Common myeloid progenitor, CD34-positive (primary cell): ENCODE results near the gene COQ8A.

Experiments
- CTCF ChIA-PET: fragments of 350-600 bp; sonication (Branson Sonifier 250); formaldehyde crosslinking; loops from one replicate; lab custom pipeline; 2021; ENCODE audit warnings: antibody characterized with exemption; lab: Charles Lee
- POLR2A ChIA-PET: fragments of 350-600 bp; sonication (Branson Sonifier 250); formaldehyde crosslinking; loops from one replicate; lab custom pipeline; 2021; ENCODE audit warnings: antibody characterized with exemption; lab: Charles Lee
- DNase-seq, 3 donors: peaks; one replicate each; pipeline versions ENCODE4 v3.0.0 to v3.0.0-alpha.2; 2013
- H3K27ac ChIP-seq, 2 experiments: 1 replicate in 1 of 2; 2 replicates in 1 of 2; pipeline ENCODE4 v1.7.0; 2013; ENCODE audit warnings: inconsistent platforms in 2 of 2, low read length in 2 of 2, mild to moderate bottlenecking in 2 of 2, low read depth in 1 of 2, moderate library complexity in 1 of 2; ENCODE audit not compliant: severe bottlenecking in 2 of 2, insufficient read depth in 1 of 2, poor library complexity in 1 of 2
- H3K27me3 ChIP-seq, 5 experiments: replicated peaks in 2 of 5; 1 replicate in 3 of 5; 2 replicates in 2 of 5; pipeline versions ENCODE4 v1.6.1 to v1.7.0; 2013; ENCODE audit warnings: low read length in 4 of 5, mild to moderate bottlenecking in 2 of 5, moderate library complexity in 2 of 5, inconsistent platforms in 1 of 5; ENCODE audit not compliant: insufficient read depth in 5 of 5, control insufficient read depth in 4 of 5
- H3K36me3 ChIP-seq, 4 experiments: 1 replicate in 2 of 4; 2 replicates in 2 of 4; pipeline versions ENCODE4 v1.6.1 to v1.7.0; 2013; ENCODE audit warnings: low read length in 3 of 4, control low read depth in 1 of 4, mild to moderate bottlenecking in 1 of 4; ENCODE audit not compliant: control insufficient read depth in 4 of 4, insufficient read depth in 4 of 4
- H3K4me1 ChIP-seq, 4 experiments: 1 replicate in 3 of 4; 2 replicates in 1 of 4; pipeline versions ENCODE4 v1.6.1 to v1.7.1; 2013; ENCODE audit warnings: low read length in 3 of 4, mild to moderate bottlenecking in 3 of 4, control low read depth in 1 of 4, inconsistent platforms in 1 of 4, moderate library complexity in 1 of 4; ENCODE audit not compliant: control insufficient read depth in 4 of 4, insufficient read depth in 4 of 4; ENCODE audit errors: control extremely low read depth in 1 of 4
- H3K4me3 ChIP-seq, 7 experiments: 1 replicate in 4 of 7; 2 replicates in 3 of 7; pipeline versions ENCODE4 v1.5.1 to v1.7.0; 2013; ENCODE audit warnings: mild to moderate bottlenecking in 7 of 7, low read length in 6 of 7, moderate library complexity in 6 of 7, inconsistent platforms in 2 of 7, low read depth in 2 of 7, control low read depth in 1 of 7; ENCODE audit not compliant: insufficient read depth in 4 of 7, control insufficient read depth in 1 of 7; ENCODE audit errors: extremely low read depth in 1 of 7
- H3K9me3 ChIP-seq, 5 experiments: 1 replicate in 4 of 5; 2 replicates in 1 of 5; pipeline versions ENCODE4 v1.6.1 to v1.7.1; 2013; ENCODE audit warnings: low read length in 4 of 5, mild to moderate bottlenecking in 2 of 5, inconsistent platforms in 1 of 5, low read depth in 1 of 5, moderate library complexity in 1 of 5; ENCODE audit not compliant: control insufficient read depth in 4 of 5, insufficient read depth in 2 of 5; ENCODE audit errors: control extremely low read depth in 1 of 5
- WGBS: methylation state at CpG from one replicate; pipeline ENCODE4 v1.1.5; 2013; ENCODE audit not compliant: insufficient coverage; 5-methylcytosine and 5-hydroxymethylcytosine counted together

Gene COQ8A

GRCh38 chr1:226908419-226908818 lies 31.7 kb upstream of the COQ8A start:
- no peaks in the 10 kb centered on the region for H3K36me3 ChIP-seq
- CTCF ChIA-PET, result interaction anchor here (1.0 kb wide), 1 partner anchor 50 kb away, joined by 4 read pairs; no protein-coding TSS in a partner anchor

GRCh38 chr1:226908913-226909312 lies 31.2 kb upstream of the COQ8A start:
- Histone ChIP-seq H3K36me3 (no peaks in the 10 kb centered on the region), H3K27ac (no peak overlapping the region), H3K9me3 (no peaks in the 10 kb centered on the region), H3K4me1 (no peaks in the 10 kb centered on the region), H3K4me3 (no peak overlapping the region), H3K27me3 (no peaks in the 10 kb centered on the region)
- ChIA-PET CTCF (no interaction called here), POLR2A (no interaction called here)
- no CpG with 5 or more reads among the region's 1 CpG for WGBS
- DNase-seq, result no peak

More at GRCh38 chr1:226908419-226908818, 31.7 kb upstream of the COQ8A start:
- Histone ChIP-seq H3K27ac (no peak overlapping the region), H3K4me1 (no peaks in the 10 kb centered on the region), H3K27me3 (no peaks in the 10 kb centered on the region), H3K4me3 (no peak overlapping the region), H3K9me3 (no peaks in the 10 kb centered on the region)
- POLR2A ChIA-PET, result no interaction called here
- no peak for DNase-seq
- over 99% methylated on average over 9 of the region's 10 CpGs for WGBS

- peak; percentile 51 to 62 (median 55) for DNase-seq
Measured at GRCh38 chr1:226912587-226913176, 27.4 kb upstream of the COQ8A start.

GRCh38 chr1:226915672-226915995 lies 24.5 kb upstream of the COQ8A start:
- ChIA-PET POLR2A (no interaction called here), CTCF (no interaction called here)
- peaks cover 0 to 2% (median 0%) of the 10 kb centered on the region in 4 experiments for H3K4me1 ChIP-seq
- no peak overlapping the region for H3K4me3 ChIP-seq
- no peaks in the 10 kb centered on the region for H3K27me3 ChIP-seq
- no peak for DNase-seq
- H3K36me3 ChIP-seq, result no peaks in the 10 kb centered on the region
- no peaks in the 10 kb centered on the region for H3K9me3 ChIP-seq
- 93% methylated on average over 2 of the region's 3 CpGs for WGBS
- no peak overlapping the region for H3K27ac ChIP-seq

More at GRCh38 chr1:226912587-226913176, 27.4 kb upstream of the COQ8A start:
- ChIA-PET CTCF (interaction anchor here (0.7 to 1.8 kb wide), 18 partner anchors 10 to 524 kb away, joined by 3 to 8 read pairs (median 3); no protein-coding TSS in a partner anchor), POLR2A (no interaction called here)
- WGBS, result 52% methylated on average over 12 of the region's 13 CpGs
- Histone ChIP-seq H3K9me3 (no peaks in the 10 kb centered on the region), H3K36me3 (no peaks in the 10 kb centered on the region), H3K27ac (no peak overlapping the region), H3K4me1 (no peaks in the 10 kb centered on the region), H3K27me3 (no peaks in the 10 kb centered on the region), H3K4me3 (no peak overlapping the region)

- no peak overlapping the region for H3K4me3 ChIP-seq
- no CpG with 5 or more reads among the region's 2 CpGs for WGBS
- no peaks in the 10 kb centered on the region for H3K27me3 ChIP-seq
- H3K9me3 ChIP-seq, result no peaks in the 10 kb centered on the region
- H3K36me3 ChIP-seq, result no peaks in the 10 kb centered on the region
- no peak for DNase-seq
- CTCF ChIA-PET, result no interaction called here
- peaks cover 0 to 2% (median 0%) of the 10 kb centered on the region in 4 experiments for H3K4me1 ChIP-seq
- POLR2A ChIA-PET, result no interaction called here
- no peak overlapping the region for H3K27ac ChIP-seq
Measured at GRCh38 chr1:226916497-226916896, 23.6 kb upstream of the COQ8A start.

- Histone ChIP-seq H3K4me3 (no peak overlapping the region), H3K27ac (no peak overlapping the region), H3K36me3 (no peaks in the 10 kb centered on the region), H3K9me3 (no peaks in the 10 kb centered on the region), H3K4me1 (peaks cover 0 to 2% (median 0%) of the 10 kb centered on the region in 4 experiments), H3K27me3 (no peaks in the 10 kb centered on the region)
- POLR2A ChIA-PET, result no interaction called here
- no peak for DNase-seq
- 100% methylated on average over 2 of the region's 5 CpGs for WGBS
- CTCF ChIA-PET, result no interaction called here
Measured at GRCh38 chr1:226919587-226919986, 20.5 kb upstream of the COQ8A start.

- Histone ChIP-seq H3K4me1 (peaks cover 0 to 2% (median 0%) of the 10 kb centered on the region in 4 experiments), H3K27ac (no peak overlapping the region), H3K9me3 (no peaks in the 10 kb centered on the region), H3K27me3 (no peaks in the 10 kb centered on the region), H3K4me3 (no peak overlapping the region), H3K36me3 (no peaks in the 10 kb centered on the region)
- CTCF ChIA-PET, result no interaction called here
- POLR2A ChIA-PET, result no interaction called here
- no peak for DNase-seq
- WGBS, result 100% methylated on average over 1 of the region's 1 CpG
Measured at GRCh38 chr1:226919995-226920394, 20.1 kb upstream of the COQ8A start.
